DND-41 (cell line): ENCODE data around the gene RGS3.

ENCODE experiments used
- EZH2 ChIP-seq: IDR thresholded peaks from 3 replicates; pipeline ENCODE4 v1.6.1; 2012; ENCODE audit warnings: borderline replicate concordance, low read depth, mild to moderate bottlenecking, moderate library complexity, low read length, inconsistent platforms; ENCODE audit not compliant: severe bottlenecking
- TF ChIP-seq, protein P1 (sequence below): IDR thresholded peaks from 2 replicates; pipeline ENCODE4 v1.5.1; 2012; ENCODE audit warnings: borderline replicate concordance, low read length, moderate library complexity, mild to moderate bottlenecking; ENCODE audit not compliant: poor library complexity, severe bottlenecking; ENCODE audit errors: extremely low read depth

GRCh38 chr9:113621309-113621791 is 157.8 kb downstream of the RGS3 start:
- TF ChIP-seq, protein P1, sequence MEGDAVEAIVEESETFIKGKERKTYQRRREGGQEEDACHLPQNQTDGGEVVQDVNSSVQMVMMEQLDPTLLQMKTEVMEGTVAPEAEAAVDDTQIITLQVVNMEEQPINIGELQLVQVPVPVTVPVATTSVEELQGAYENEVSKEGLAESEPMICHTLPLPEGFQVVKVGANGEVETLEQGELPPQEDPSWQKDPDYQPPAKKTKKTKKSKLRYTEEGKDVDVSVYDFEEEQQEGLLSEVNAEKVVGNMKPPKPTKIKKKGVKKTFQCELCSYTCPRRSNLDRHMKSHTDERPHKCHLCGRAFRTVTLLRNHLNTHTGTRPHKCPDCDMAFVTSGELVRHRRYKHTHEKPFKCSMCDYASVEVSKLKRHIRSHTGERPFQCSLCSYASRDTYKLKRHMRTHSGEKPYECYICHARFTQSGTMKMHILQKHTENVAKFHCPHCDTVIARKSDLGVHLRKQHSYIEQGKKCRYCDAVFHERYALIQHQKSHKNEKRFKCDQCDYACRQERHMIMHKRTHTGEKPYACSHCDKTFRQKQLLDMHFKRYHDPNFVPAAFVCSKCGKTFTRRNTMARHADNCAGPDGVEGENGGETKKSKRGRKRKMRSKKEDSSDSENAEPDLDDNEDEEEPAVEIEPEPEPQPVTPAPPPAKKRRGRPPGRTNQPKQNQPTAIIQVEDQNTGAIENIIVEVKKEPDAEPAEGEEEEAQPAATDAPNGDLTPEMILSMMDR, result no peak
- TF ChIP-seq EZH2, result no peak
